VCaP (cell line): ENCODE results near the gene ZNF530.

Experiments
- H3K27ac ChIP-seq: fragments of 450-650 bp; 2 replicates; pipeline ENCODE4 v1.5.1; 2017
- CTCF ChIP-seq: fragments of 450-650 bp; conservative IDR thresholded peaks from 2 replicates; pipeline ENCODE4 v1.5.1; 2017; ENCODE audit warnings: mild to moderate bottlenecking, moderate library complexity

Gene ZNF530

GRCh38 chr19:57620673-57621348 lies 21.1 kb downstream of the ZNF530 start:
- TF ChIP-seq CTCF, result no peak
- H3K27ac ChIP-seq, result no peak overlapping the region

- no peak for TF ChIP-seq CTCF
- no peak overlapping the region for H3K27ac ChIP-seq
Observed at GRCh38 chr19:57623091-57623490, 23.4 kb downstream of the ZNF530 start.

- no peak for TF ChIP-seq CTCF
- H3K27ac ChIP-seq, result peak within 1 kb of the TSS; percentile 83
Observed at GRCh38 chr19:57632987-57633831, 33.5 kb downstream of the ZNF530 start, which contains the start of gene ZNF211. ZNF211 (plus strand) TSS chr19:57633168; CDS start chr19:57633347, 179 bp downstream.

- TF ChIP-seq CTCF, result no peak
- H3K27ac ChIP-seq, result peak overlapping the region; percentile 83
Observed at GRCh38 chr19:57633832-57634131, 34.1 kb downstream of the ZNF530 start.

GRCh38 chr19:57637379-57637778 lies 37.7 kb downstream of the ZNF530 start:
- H3K27ac ChIP-seq, result no peak overlapping the region
- TF ChIP-seq CTCF, result no peak

- H3K27ac ChIP-seq, result peak overlapping the region; percentile 76
- no peak for TF ChIP-seq CTCF
Observed at GRCh38 chr19:57641715-57642234, 42.1 kb downstream of the ZNF530 start.

- no peak for TF ChIP-seq CTCF
- H3K27ac ChIP-seq, result peak overlapping the region; percentile 76
Observed at GRCh38 chr19:57642396-57643046, 42.8 kb downstream of the ZNF530 start.
